Mesenchymal stem cell (in vitro differentiated cells and primary cell): ENCODE measurements around the gene AANAT. TPM values are rescaled to one million over a fixed set of nuclear protein-coding genes. Genes with fewer than 3 reads are reported as not detected.

Experiments
- DNase-seq: peaks from one replicate; pipeline ENCODE4 v3.0.0-alpha.2; 2013
- H2AFZ ChIP-seq: one replicate; pipeline ENCODE4 v1.6.1; 2013; ENCODE audit warnings: low read depth, mild to moderate bottlenecking, control low read depth, inconsistent platforms, low read length, moderate library complexity
- H2AK5ac ChIP-seq: 2 replicates; pipeline ENCODE4 v1.6.1; 2013; ENCODE audit warnings: low read length, moderate library complexity, mild to moderate bottlenecking, inconsistent platforms; ENCODE audit not compliant: severe bottlenecking
- H2BK120ac ChIP-seq: one replicate; pipeline ENCODE4 v1.6.1; 2013; ENCODE audit warnings: low read depth, mild to moderate bottlenecking, inconsistent platforms, low read length, moderate library complexity
- H2BK12ac ChIP-seq, 2 experiments: one replicate each; pipeline ENCODE4 v1.6.1; 2013; ENCODE audit warnings: inconsistent platforms in 2 of 2, low read length in 2 of 2, mild to moderate bottlenecking in 2 of 2, moderate library complexity in 2 of 2, control low read depth in 1 of 2
- H2BK15ac ChIP-seq: one replicate; pipeline ENCODE4 v1.6.1; 2013; ENCODE audit warnings: mild to moderate bottlenecking, low read depth, inconsistent platforms; ENCODE audit not compliant: poor library complexity, severe bottlenecking
- H2BK5ac ChIP-seq: 2 replicates; pipeline ENCODE4 v1.6.1; 2013; ENCODE audit warnings: low read depth, mild to moderate bottlenecking, low read length, control low read depth, inconsistent platforms; ENCODE audit not compliant: poor library complexity, severe bottlenecking
- H3K14ac ChIP-seq, 2 experiments: one replicate each; pipeline ENCODE4 v1.6.1; 2013; ENCODE audit warnings: inconsistent platforms in 2 of 2, low read length in 2 of 2, control low read depth in 1 of 2, mild to moderate bottlenecking in 1 of 2, moderate library complexity in 1 of 2
- H3K18ac ChIP-seq, 2 experiments: one replicate each; pipeline ENCODE4 v1.6.1; 2013; ENCODE audit warnings: inconsistent platforms in 2 of 2, low read length in 2 of 2, control low read depth in 1 of 2, low read depth in 1 of 2, mild to moderate bottlenecking in 1 of 2
- H3K23ac ChIP-seq, 2 experiments: one replicate each; pipeline ENCODE4 v1.6.1; 2013; ENCODE audit warnings: inconsistent platforms in 2 of 2, low read length in 2 of 2, mild to moderate bottlenecking in 2 of 2, moderate library complexity in 2 of 2, control low read depth in 1 of 2
- H3K27ac ChIP-seq: 2 replicates; pipeline ENCODE4 v1.5.1; 2013; ENCODE audit warnings: mild to moderate bottlenecking, moderate library complexity, low read length, control low read depth, inconsistent platforms; ENCODE audit not compliant: poor library complexity, severe bottlenecking
- H3K27me3 ChIP-seq, 2 experiments: 2 replicates each; pipeline versions ENCODE4 v1.6.1 to v1.7.0; 2013; ENCODE audit warnings: low read length in 2 of 2, mild to moderate bottlenecking in 2 of 2, moderate library complexity in 2 of 2, control low read depth in 1 of 2, inconsistent platforms in 1 of 2; ENCODE audit not compliant: control insufficient read depth in 1 of 2, insufficient read depth in 1 of 2
- H3K36me3 ChIP-seq, 2 experiments: 2 replicates each; pipeline versions ENCODE4 v1.6.1 to v1.7.0; 2013; ENCODE audit warnings: low read length in 2 of 2, control low read depth in 1 of 2, inconsistent platforms in 1 of 2, low read depth in 1 of 2, mild to moderate bottlenecking in 1 of 2; ENCODE audit not compliant: insufficient read depth in 2 of 2, control insufficient read depth in 1 of 2
- H3K4ac ChIP-seq, 2 experiments: one replicate each; pipeline ENCODE4 v1.6.1; 2013; ENCODE audit warnings: inconsistent platforms in 2 of 2, low read length in 2 of 2, mild to moderate bottlenecking in 2 of 2, moderate library complexity in 2 of 2, control low read depth in 1 of 2, low read depth in 1 of 2
- H3K4me1 ChIP-seq: 2 replicates; pipeline ENCODE4 v1.6.1; 2013; ENCODE audit warnings: low read depth, low read length, control low read depth; ENCODE audit not compliant: control insufficient read depth, insufficient read depth
- H3K4me2 ChIP-seq: 2 replicates; pipeline ENCODE4 v1.6.1; 2013; ENCODE audit warnings: low read length, mild to moderate bottlenecking, inconsistent platforms; ENCODE audit not compliant: poor library complexity, severe bottlenecking
- H3K4me3 ChIP-seq, 2 experiments: 2 replicates each; pipeline versions ENCODE4 v1.5.1 to v1.7.0; 2013; ENCODE audit warnings: low read length in 2 of 2, mild to moderate bottlenecking in 2 of 2, control low read depth in 1 of 2, low read depth in 1 of 2; ENCODE audit not compliant: insufficient read depth in 1 of 2
- H3K79me1 ChIP-seq: replicated peaks from 2 replicates; pipeline ENCODE4 v1.6.1; 2013; ENCODE audit warnings: mild to moderate bottlenecking, control low read depth, low read length, inconsistent platforms; ENCODE audit not compliant: poor library complexity, severe bottlenecking
- H3K9ac ChIP-seq: 2 replicates; pipeline ENCODE4 v1.7.0; 2013; ENCODE audit warnings: mild to moderate bottlenecking, low read length, moderate library complexity
- H3K9me3 ChIP-seq: 2 replicates; pipeline ENCODE4 v1.7.0; 2013; ENCODE audit warnings: mild to moderate bottlenecking, low read length; ENCODE audit not compliant: control insufficient read depth
- H4K8ac ChIP-seq: one replicate; pipeline ENCODE4 v1.6.1; 2013; ENCODE audit warnings: inconsistent platforms, mild to moderate bottlenecking, low read length, moderate library complexity
- H4K91ac ChIP-seq: one replicate; pipeline ENCODE4 v1.6.1; 2013; ENCODE audit warnings: mild to moderate bottlenecking, low read length, inconsistent platforms
- WGBS: methylation state at CpG from one replicate; pipeline ENCODE4 v1.1.7; 2013; ENCODE audit warnings: mixed read lengths; 5-methylcytosine and 5-hydroxymethylcytosine counted together
- polyA plus RNA-seq, 2 experiments: library from polyadenylated mRNA; stranded (reverse); fragments of 200-250 nt; gene quantifications; one replicate each; pipeline ENCODE4 v1.2.3, GENCODE V29; 2013

The AANAT gene
- 0.03 TPM for polyA plus RNA-seq (2013, experiment 1 of 2)
- polyA plus RNA-seq (2013, experiment 2 of 2): 0.01 TPM

DNA sequence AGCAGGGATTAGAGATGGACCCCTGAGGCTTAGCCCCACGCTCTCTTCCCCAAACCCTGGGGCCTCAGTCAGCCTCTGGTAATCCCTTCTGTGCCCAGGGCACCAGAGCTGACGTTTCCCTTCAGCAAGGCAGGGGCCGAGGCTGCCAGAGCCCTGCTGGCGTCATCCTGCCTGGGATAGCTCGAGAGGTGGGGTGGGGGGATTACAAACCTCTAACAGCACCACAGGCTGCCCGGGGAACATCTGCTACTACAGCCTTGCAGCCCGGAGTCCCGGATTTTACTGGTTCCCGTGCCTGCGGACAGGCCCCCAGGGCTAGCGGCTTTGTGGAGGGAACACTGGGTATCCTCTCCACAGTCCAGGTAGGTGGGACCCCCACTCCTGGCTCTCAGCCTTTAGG lies at the start of gene AANAT:
Gene AANAT, plus strand, starts transcription at position 238 of the 400 bp plus-strand sequence. CDS start 1,144 bp downstream, outside the sequence.
- Histone ChIP-seq H3K4me3 (no peak within 1 kb of the TSS), H3K9ac (no peak within 1 kb of the TSS), H3K27ac (no peak within 1 kb of the TSS), H4K8ac (no peak within 1 kb of the TSS), H2BK120ac (no peak within 1 kb of the TSS), H3K18ac (no peak within 1 kb of the TSS), H2BK12ac (no peak within 1 kb of the TSS), H2AK5ac (no peak within 1 kb of the TSS), H3K79me1 (no peaks in the 10 kb centered on the region), H4K91ac (no peak within 1 kb of the TSS), H2BK15ac (no peak within 1 kb of the TSS), H3K23ac (no peak within 1 kb of the TSS), H3K4ac (no peak within 1 kb of the TSS), H3K27me3 (peaks cover 0 to 52% of the 10 kb centered on the region in 2 experiments), H2BK5ac (no peak within 1 kb of the TSS), H3K4me1 (peaks cover 9% of the 10 kb centered on the region), H3K14ac (no peak within 1 kb of the TSS), H3K4me2 (no peak within 1 kb of the TSS), H2AFZ (no peak within 1 kb of the TSS), H3K9me3 (no peaks in the 10 kb centered on the region), H3K36me3 (peaks cover 0 to 37% of the 10 kb centered on the region in 2 experiments)
- DNase-seq: no peak
- WGBS: 75% methylated on average over 11 of the region's 11 CpGs

DNA sequence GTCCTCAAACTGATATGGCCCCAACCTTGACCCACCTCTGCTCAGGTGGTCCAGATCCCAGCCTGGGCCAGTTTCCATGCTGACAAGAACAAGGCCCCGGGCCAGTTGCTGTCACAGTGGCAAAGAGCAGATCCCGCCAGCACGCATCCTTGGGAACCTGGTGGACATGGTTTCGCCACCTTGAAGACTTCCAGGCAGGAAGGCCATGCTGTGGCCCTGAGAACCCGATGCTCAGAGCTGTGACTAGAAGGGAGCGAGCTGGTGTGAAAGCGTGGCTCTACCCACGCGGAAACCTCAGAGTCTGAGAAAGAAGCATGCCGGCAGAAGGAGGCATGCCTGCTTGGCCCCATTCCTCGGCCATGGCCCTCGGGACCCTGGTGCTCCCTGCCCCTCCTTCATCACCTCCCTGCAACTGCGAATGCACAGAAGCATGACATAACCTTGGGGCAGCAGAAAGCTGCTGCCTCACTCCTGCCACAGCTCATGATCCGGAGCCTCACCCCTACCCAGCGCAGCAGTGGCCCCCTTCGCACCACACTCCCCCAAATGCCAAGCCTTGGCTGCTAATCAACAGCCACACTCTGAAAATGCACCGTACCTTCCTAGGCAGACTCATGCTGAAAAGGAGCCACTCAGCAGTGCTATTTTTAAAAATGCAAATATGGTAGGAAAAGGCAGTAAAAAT lies 47.7 kb upstream of the AANAT start:
- WGBS: 97% methylated on average over 17 of the region's 17 CpGs
- no peak overlapping the region for H4K8ac ChIP-seq
- peaks cover 47% of the 10 kb centered on the region for H3K79me1 ChIP-seq
- no peak overlapping the region for H2AK5ac ChIP-seq
- no peak overlapping the region for H3K18ac ChIP-seq
- H3K4me2 ChIP-seq: no peak overlapping the region
- no peak overlapping the region for H3K4ac ChIP-seq
- no peak overlapping the region for H3K9ac ChIP-seq
- no peak overlapping the region for H3K23ac ChIP-seq
- H3K27ac ChIP-seq: no peak overlapping the region
- DNase-seq: no peak
- no peak overlapping the region for H3K14ac ChIP-seq
- H3K27me3 ChIP-seq: no peaks in the 10 kb centered on the region
- no peak overlapping the region for H2BK15ac ChIP-seq
- peaks cover 9 to 37% of the 10 kb centered on the region in 2 experiments for H3K36me3 ChIP-seq
- peaks cover 9% of the 10 kb centered on the region for H3K4me1 ChIP-seq
- no peak overlapping the region for H2BK120ac ChIP-seq
- H3K4me3 ChIP-seq: no peak overlapping the region
- no peak overlapping the region for H4K91ac ChIP-seq
- no peak overlapping the region for H2BK12ac ChIP-seq
- H3K9me3 ChIP-seq: no peaks in the 10 kb centered on the region
- no peak overlapping the region for H2AFZ ChIP-seq
- no peak overlapping the region for H2BK5ac ChIP-seq

DNA sequence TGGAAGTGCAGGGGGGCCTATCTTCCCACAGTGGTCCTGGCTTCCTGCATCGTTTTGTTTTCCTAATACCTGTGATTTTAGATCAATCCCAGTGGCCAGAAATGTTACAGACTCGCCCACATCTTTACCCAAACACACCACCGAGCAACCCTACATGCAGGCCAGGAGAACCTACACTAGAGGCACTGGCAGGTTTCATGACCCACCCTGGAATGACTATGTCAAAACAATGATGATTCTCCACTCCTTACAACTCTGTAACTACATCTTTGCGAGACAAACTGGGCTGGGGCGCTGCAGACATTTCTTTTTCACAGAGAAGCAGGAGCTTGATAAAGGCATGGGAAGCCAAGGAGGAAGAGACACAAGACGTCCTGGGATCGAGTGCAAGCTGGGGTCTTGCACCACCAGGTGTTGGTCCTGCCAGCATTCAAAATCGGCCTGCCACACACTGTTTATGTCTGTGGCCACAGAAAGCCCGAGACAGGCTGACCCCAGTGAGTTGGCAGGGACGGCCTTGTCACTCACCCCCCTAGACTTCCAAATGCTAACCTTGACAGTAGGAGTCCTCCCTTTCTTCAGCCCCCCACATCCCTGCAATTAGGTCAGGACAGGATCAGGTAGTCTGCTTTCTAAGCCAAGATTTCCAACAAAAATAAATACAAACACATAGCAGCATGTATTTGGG lies 46.9 kb upstream of the AANAT start:
- Histone ChIP-seq H3K36me3 (peaks cover 9 to 30% of the 10 kb centered on the region in 2 experiments), H2BK120ac (no peak overlapping the region), H2AFZ (no peak overlapping the region), H3K27ac (no peak overlapping the region), H3K9me3 (no peaks in the 10 kb centered on the region), H3K4ac (no peak overlapping the region), H3K9ac (no peak overlapping the region), H2AK5ac (no peak overlapping the region), H3K79me1 (peaks cover 43% of the 10 kb centered on the region), H3K14ac (no peak overlapping the region), H2BK12ac (no peak overlapping the region), H4K91ac (no peak overlapping the region), H3K4me2 (no peak overlapping the region), H3K18ac (no peak overlapping the region), H4K8ac (no peak overlapping the region), H2BK5ac (no peak overlapping the region), H3K4me1 (peaks cover 9% of the 10 kb centered on the region), H3K23ac (no peak overlapping the region), H2BK15ac (no peak overlapping the region), H3K4me3 (no peak overlapping the region), H3K27me3 (no peaks in the 10 kb centered on the region)
- DNase-seq: no peak
- 88% methylated on average over 10 of the region's 10 CpGs for WGBS

DNA sequence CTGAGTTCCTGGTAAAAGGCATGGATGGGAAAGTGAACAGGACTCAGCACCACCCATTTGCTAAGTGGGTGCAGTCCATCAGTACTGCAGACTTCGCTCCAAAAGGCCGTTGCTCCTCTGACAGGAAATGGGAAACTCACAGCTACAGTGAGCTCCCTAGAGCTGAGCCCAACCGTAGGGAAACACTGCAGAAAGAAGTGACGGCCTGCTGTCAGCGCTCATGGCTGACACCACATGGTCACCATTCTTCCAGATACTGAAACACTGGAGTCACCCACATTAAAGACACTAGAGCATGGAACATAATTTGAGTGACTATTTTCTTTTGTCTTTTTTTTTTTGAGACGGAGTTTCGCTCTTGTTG lies 46.4 kb upstream of the AANAT start:
- no peaks in the 10 kb centered on the region for H3K27me3 ChIP-seq
- H3K23ac ChIP-seq: no peak overlapping the region
- H3K4me2 ChIP-seq: no peak overlapping the region
- 75% methylated on average over 7 of the region's 7 CpGs for WGBS
- no peak overlapping the region for H4K8ac ChIP-seq
- no peak overlapping the region for H2BK120ac ChIP-seq
- no peak overlapping the region for H3K14ac ChIP-seq
- H2AK5ac ChIP-seq: no peak overlapping the region
- peaks cover 46% of the 10 kb centered on the region for H3K79me1 ChIP-seq
- no peak overlapping the region for H2BK5ac ChIP-seq
- H3K4me3 ChIP-seq: no peak overlapping the region
- no peak overlapping the region for H4K91ac ChIP-seq
- H3K9me3 ChIP-seq: no peaks in the 10 kb centered on the region
- H3K4me1 ChIP-seq: peaks cover 9% of the 10 kb centered on the region
- no peak overlapping the region for H3K27ac ChIP-seq
- H3K9ac ChIP-seq: no peak overlapping the region
- no peak overlapping the region for H2BK12ac ChIP-seq
- H3K18ac ChIP-seq: no peak overlapping the region
- no peak overlapping the region for H2BK15ac ChIP-seq
- no peak overlapping the region for H2AFZ ChIP-seq
- H3K4ac ChIP-seq: no peak overlapping the region
- DNase-seq: no peak
- peaks cover 5 to 30% of the 10 kb centered on the region in 2 experiments for H3K36me3 ChIP-seq
